Keratinocyte (primary cell): ENCODE measurements around the gene GFI1B.

Experiments
- EZH2 ChIP-seq: IDR thresholded peaks from one replicate; pipeline ENCODE4 v1.6.1; 2012; ENCODE audit warnings: inconsistent platforms, mild to moderate bottlenecking, low read length, moderate library complexity
- TF ChIP-seq, protein P1 (sequence below), 3 experiments: IDR thresholded peaks in 1 of 3; conservative IDR thresholded peaks in 1 of 3; optimal IDR thresholded peaks in 1 of 3; 2 replicates in 2 of 3; 3 replicates in 1 of 3; pipeline versions ENCODE3 to v1.5.1; 2011; ENCODE audit warnings: low read length in 3 of 3, mild to moderate bottlenecking in 3 of 3, moderate library complexity in 2 of 3, control low read depth in 1 of 3, inconsistent platforms in 1 of 3; ENCODE audit not compliant: insufficient read depth in 2 of 3; ENCODE audit errors: extremely low read depth in 1 of 3

DNA sequence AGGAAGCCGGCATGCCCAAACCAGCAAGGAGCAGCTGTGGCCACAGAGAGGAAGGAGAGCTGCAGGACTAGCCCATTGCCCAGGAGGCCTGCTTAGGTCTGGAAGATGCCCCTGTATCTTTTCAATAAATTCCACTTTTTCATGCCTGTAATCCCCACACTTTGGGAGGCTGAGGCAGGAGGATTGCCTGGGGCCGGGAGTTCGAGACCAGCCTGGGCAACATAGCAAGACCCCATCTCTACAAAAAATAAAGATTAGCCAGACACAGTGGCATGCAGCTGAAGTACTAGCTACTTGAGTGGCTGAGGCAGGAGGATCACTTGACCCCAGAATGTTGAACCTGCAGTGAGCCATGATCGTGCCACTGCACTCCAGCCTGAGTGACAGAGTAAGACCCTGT, 28.8 kb upstream of the GFI1B start:
- TF ChIP-seq, protein P1, sequence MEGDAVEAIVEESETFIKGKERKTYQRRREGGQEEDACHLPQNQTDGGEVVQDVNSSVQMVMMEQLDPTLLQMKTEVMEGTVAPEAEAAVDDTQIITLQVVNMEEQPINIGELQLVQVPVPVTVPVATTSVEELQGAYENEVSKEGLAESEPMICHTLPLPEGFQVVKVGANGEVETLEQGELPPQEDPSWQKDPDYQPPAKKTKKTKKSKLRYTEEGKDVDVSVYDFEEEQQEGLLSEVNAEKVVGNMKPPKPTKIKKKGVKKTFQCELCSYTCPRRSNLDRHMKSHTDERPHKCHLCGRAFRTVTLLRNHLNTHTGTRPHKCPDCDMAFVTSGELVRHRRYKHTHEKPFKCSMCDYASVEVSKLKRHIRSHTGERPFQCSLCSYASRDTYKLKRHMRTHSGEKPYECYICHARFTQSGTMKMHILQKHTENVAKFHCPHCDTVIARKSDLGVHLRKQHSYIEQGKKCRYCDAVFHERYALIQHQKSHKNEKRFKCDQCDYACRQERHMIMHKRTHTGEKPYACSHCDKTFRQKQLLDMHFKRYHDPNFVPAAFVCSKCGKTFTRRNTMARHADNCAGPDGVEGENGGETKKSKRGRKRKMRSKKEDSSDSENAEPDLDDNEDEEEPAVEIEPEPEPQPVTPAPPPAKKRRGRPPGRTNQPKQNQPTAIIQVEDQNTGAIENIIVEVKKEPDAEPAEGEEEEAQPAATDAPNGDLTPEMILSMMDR (optimal IDR thresholded peaks at IDR 0.05 in 1 of 3, IDR thresholded peaks at IDR 0.05 in 1 of 3, conservative IDR thresholded peaks at IDR 0.05 in 1 of 3; ENCODE audit: extremely low read depth in 1 of 3, insufficient read depth in 2 of 3, low read length in 3 of 3) = no peak
- TF ChIP-seq EZH2 = no peak
